ENCODE data around the gene MAP3K2.

MAP3K2 gene

DNA sequence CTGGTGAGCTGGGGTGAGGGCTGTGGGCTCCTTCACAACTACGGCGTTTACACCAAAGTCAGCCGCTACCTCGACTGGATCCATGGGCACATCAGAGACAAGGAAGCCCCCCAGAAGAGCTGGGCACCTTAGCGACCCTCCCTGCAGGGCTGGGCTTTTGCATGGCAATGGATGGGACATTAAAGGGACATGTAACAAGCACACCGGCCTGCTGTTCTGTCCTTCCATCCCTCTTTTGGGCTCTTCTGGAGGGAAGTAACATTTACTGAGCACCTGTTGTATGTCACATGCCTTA, 41.0 kb upstream of the MAP3K2 start:
- DNase-seq (ENCODE audit: extremely low read depth, low read depth): no peak
- TF ChIP-seq, protein P1, sequence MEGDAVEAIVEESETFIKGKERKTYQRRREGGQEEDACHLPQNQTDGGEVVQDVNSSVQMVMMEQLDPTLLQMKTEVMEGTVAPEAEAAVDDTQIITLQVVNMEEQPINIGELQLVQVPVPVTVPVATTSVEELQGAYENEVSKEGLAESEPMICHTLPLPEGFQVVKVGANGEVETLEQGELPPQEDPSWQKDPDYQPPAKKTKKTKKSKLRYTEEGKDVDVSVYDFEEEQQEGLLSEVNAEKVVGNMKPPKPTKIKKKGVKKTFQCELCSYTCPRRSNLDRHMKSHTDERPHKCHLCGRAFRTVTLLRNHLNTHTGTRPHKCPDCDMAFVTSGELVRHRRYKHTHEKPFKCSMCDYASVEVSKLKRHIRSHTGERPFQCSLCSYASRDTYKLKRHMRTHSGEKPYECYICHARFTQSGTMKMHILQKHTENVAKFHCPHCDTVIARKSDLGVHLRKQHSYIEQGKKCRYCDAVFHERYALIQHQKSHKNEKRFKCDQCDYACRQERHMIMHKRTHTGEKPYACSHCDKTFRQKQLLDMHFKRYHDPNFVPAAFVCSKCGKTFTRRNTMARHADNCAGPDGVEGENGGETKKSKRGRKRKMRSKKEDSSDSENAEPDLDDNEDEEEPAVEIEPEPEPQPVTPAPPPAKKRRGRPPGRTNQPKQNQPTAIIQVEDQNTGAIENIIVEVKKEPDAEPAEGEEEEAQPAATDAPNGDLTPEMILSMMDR (IDR thresholded peaks at IDR 0.05; ENCODE audit: low read depth, low read length, missing control alignments): no peak
- H3K4me3 ChIP-seq (replicated peaks; ENCODE audit: low read depth, low read length): no peak overlapping the region

DNA sequence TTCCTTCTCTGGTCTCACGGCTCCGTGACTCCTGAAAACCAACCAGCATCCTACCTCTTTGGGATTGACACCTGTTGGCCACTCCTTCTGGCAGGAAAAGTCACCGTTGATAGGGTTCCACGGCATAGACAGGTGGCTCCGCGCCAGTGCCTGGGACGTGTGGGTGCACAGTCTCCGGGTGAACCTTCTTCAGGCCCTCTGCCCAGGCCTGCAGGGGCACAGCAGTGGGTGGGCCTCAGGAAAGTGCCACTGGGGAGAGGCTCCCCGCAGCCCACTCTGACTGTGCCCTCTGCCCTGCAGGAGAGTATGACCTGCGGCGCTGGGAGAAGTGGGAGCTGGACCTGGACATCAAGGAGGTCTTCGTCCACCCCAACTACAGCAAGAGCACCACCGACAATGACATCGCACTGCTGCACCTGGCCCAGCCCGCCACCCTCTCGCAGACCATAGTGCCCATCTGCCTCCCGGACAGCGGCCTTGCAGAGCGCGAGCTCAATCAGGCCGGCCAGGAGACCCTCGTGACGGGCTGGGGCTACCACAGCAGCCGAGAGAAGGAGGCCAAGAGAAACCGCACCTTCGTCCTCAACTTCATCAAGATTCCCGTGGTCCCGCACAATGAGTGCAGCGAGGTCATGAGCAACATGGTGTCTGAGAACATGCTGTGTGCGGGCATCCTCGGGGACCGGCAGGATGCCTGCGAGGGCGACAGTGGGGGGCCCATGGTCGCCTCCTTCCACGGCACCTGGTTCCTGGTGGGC, 40.5 kb upstream of the MAP3K2 start:
- no peak overlapping the region for H3K4me3 ChIP-seq (replicated peaks; ENCODE audit: low read depth, low read length)
- no peak for DNase-seq (ENCODE audit: extremely low read depth, low read depth)
- TF ChIP-seq, protein P1 (IDR thresholded peaks at IDR 0.05; ENCODE audit: low read depth, low read length, missing control alignments): no peak

DNA sequence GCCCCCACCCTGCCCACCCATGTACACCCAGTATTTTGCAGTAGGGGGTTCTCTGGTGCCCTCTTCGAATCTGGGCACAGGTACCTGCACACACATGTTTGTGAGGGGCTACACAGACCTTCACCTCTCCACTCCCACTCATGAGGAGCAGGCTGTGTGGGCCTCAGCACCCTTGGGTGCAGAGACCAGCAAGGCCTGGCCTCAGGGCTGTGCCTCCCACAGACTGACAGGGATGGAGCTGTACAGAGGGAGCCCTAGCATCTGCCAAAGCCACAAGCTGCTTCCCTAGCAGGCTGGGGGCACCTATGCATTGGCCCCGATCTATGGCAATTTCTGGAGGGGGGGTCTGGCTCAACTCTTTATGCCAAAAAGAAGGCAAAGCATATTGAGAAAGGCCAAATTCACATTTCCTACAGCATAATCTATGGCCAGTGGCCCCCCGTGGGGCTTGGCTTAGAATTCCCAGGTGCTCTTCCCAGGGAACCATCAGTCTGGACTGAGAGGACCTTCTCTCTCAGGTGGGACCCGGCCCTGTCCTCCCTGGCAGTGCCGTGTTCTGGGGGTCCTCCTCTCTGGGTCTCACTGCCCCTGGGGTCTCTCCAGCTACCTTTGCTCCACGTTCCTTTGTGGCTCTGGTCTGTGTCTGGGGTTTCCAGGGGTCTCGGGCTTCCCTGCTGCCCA, 39.7 kb upstream of the MAP3K2 start:
- no peak overlapping the region for H3K4me3 ChIP-seq (replicated peaks; ENCODE audit: low read depth, low read length)
- DNase-seq (ENCODE audit: extremely low read depth, low read depth): no peak
- TF ChIP-seq, protein P1 (IDR thresholded peaks at IDR 0.05; ENCODE audit: low read depth, low read length, missing control alignments): no peak

DNA sequence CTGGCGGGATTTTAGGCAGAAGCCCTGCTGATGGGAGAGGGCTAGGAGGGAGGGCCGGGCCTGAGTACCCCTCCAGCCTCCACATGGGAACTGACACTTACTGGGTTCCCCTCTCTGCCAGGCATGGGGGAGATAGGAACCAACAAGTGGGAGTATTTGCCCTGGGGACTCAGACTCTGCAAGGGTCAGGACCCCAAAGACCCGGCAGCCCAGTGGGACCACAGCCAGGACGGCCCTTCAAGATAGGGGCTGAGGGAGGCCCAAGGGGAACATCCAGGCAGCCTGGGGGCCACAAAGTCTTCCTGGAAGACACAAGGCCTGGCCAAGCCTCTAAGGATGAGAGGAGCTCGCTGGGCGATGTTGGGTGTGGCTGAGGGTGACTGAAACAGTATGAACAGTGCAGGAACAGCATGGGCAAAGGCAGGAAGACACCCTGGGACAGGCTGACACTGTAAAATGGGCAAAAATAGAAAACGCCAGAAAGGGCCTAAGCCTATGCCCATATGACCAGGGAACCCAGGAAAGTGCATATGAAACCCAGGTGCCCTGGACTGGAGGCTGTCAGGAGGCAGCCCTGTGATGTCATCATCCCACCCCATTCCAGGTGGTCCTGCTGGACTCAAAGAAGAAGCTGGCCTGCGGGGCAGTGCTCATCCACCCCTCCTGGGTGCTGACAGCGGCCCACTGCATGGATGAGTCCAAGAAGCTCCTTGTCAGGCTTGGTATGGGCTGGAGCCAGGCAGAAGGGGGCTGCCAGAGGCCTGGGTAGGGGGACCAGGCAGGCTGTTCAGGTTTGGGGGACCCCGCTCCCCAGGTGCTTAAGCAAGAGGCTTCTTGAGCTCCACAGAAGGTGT, 39.0 kb upstream of the MAP3K2 start:
- DNase-seq (ENCODE audit: extremely low read depth, low read depth): no peak
- no peak overlapping the region for H3K4me3 ChIP-seq (replicated peaks; ENCODE audit: low read depth, low read length)
- TF ChIP-seq, protein P1 (IDR thresholded peaks at IDR 0.05; ENCODE audit: low read depth, low read length, missing control alignments): no peak

DNA sequence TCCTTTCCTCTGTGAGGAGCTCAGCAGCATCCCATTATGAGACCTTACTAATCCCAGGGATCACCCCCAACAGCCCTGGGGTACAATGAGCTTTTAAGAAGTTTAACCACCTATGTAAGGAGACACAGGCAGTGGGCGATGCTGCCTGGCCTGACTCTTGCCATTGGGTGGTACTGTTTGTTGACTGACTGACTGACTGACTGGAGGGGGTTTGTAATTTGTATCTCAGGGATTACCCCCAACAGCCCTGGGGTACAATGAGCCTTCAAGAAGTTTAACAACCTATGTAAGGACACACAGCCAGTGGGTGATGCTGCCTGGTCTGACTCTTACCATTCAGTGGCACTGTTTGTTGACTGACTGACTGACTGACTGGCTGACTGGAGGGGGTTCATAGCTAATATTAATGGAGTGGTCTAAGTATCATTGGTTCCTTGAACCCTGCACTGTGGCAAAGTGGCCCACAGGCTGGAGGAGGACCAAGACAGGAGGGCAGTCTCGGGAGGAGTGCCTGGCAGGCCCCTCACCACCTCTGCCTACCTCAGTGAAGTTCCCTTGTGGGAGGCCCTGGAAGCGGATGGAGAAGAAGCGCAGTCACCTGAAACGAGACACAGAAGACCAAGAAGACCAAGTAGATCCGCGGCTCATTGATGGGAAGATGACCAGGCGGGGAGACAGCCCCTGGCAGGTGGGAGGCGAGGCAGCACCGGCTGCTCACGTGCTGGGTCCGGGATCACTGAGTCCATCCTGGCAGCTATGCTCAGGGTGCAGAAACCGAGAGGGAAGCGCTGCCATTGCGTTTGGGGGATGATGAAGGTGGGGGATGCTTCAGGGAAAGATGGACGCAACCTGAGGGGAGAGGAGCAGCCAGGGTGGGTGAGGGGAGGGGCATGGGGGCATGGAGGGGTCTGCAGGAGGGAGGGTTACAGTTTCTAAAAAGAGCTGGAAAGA, 38.0 kb upstream of the MAP3K2 start:
- no peak overlapping the region for H3K4me3 ChIP-seq (replicated peaks; ENCODE audit: low read depth, low read length)
- no peak for DNase-seq (ENCODE audit: extremely low read depth, low read depth)
- TF ChIP-seq, protein P1 (IDR thresholded peaks at IDR 0.05; ENCODE audit: low read depth, low read length, missing control alignments): no peak
